IMR-90 (cell line): Measurements from ENCODE around the gene PHF21A. TPM values are rescaled to one million over a fixed set of nuclear protein-coding genes. Genes with fewer than 3 reads are reported as not detected.

Experiments
- ATAC-seq: fragments of 200-7000 bp; cut with Tn5 transposase; 2 replicates; pipeline ENCODE4 v1.9.1; 2020; ENCODE audit warnings: low read depth, mild to moderate bottlenecking, moderate library complexity
- BruUV-seq: library from RNA; stranded (reverse); fragments of 400-500 nt; replicated peaks from 2 replicates; lab custom pipeline; 2021; lab: Mats Ljungman, UMichigan
- CTCF ChIA-PET: fragments of 300-600 bp; formaldehyde crosslinking; extraction: SDS; loops from one replicate; lab custom pipeline; 2021; ENCODE audit warnings: antibody characterized with exemption; lab: Yijun Ruan, JAX
- POLR2A ChIA-PET: fragments of 300-600 bp; sonication (Branson Sonifier 250); formaldehyde crosslinking; loops from one replicate; lab custom pipeline; 2022; ENCODE audit warnings: antibody characterized with exemption; ENCODE audit not compliant: unreplicated experiment; lab: Charles Lee
- DNase-seq: peaks from one replicate; pipeline ENCODE4 v3.0.0; 2013
- H2AFZ ChIP-seq: replicated peaks from 2 replicates; pipeline ENCODE3; 2013; ENCODE audit warnings: low read length, mild to moderate bottlenecking; ENCODE audit not compliant: poor library complexity
- H2AK5ac ChIP-seq: 2 replicates; pipeline ENCODE4 v1.6.1; 2013; ENCODE audit warnings: low read depth, low read length, inconsistent platforms
- H2AK9ac ChIP-seq: replicated peaks from 2 replicates; pipeline ENCODE3; 2013; ENCODE audit warnings: mild to moderate bottlenecking, low read depth, low read length, moderate library complexity; ENCODE audit not compliant: poor library complexity
- H2BK120ac ChIP-seq: 2 replicates; pipeline ENCODE4 v1.6.1; 2013; ENCODE audit warnings: low read depth, low read length, inconsistent platforms
- H2BK15ac ChIP-seq: 3 replicates; pipeline ENCODE4 v1.6.1; 2013; ENCODE audit warnings: low read depth, low read length, inconsistent platforms
- H2BK20ac ChIP-seq: 2 replicates; pipeline ENCODE4 v1.6.1; 2013; ENCODE audit warnings: low read depth, mild to moderate bottlenecking, inconsistent platforms, low read length, moderate library complexity
- H2BK5ac ChIP-seq: 2 replicates; pipeline ENCODE4 v1.6.1; 2013; ENCODE audit warnings: mild to moderate bottlenecking, low read depth, low read length, inconsistent platforms; ENCODE audit not compliant: poor library complexity, severe bottlenecking
- H3K14ac ChIP-seq: replicated peaks from 2 replicates; pipeline ENCODE4 v1.6.1; 2013; ENCODE audit warnings: low read depth, low read length, inconsistent platforms
- H3K18ac ChIP-seq: 2 replicates; pipeline ENCODE4 v1.6.1; 2013; ENCODE audit warnings: low read depth, low read length, control low read depth
- H3K23ac ChIP-seq: 2 replicates; pipeline ENCODE4 v1.6.1; 2013; ENCODE audit warnings: low read depth, low read length, inconsistent platforms
- H3K27ac ChIP-seq: 2 replicates; pipeline ENCODE4 v1.5.1; 2013; ENCODE audit warnings: mild to moderate bottlenecking, control low read depth, low read length; ENCODE audit not compliant: insufficient read depth
- H3K27me3 ChIP-seq: 2 replicates; pipeline ENCODE4 v1.6.1; 2013; ENCODE audit warnings: low read length; ENCODE audit not compliant: control insufficient read depth, insufficient read depth
- H3K36me3 ChIP-seq: 2 replicates; pipeline ENCODE4 v1.6.1; 2013; ENCODE audit warnings: low read length, mixed read lengths; ENCODE audit not compliant: control insufficient read depth, insufficient read depth
- H3K4ac ChIP-seq: 2 replicates; pipeline ENCODE4 v1.6.1; 2013; ENCODE audit warnings: low read depth, low read length, inconsistent platforms
- H3K4me1 ChIP-seq: 2 replicates; pipeline ENCODE4 v1.6.1; 2013; ENCODE audit warnings: low read length, mixed read lengths; ENCODE audit not compliant: control insufficient read depth, insufficient read depth
- H3K4me2 ChIP-seq: 2 replicates; pipeline ENCODE4 v1.6.1; 2013; ENCODE audit warnings: low read depth, mild to moderate bottlenecking, control low read depth, low read length, moderate library complexity
- H3K4me3 ChIP-seq: 2 replicates; pipeline ENCODE4 v1.5.1; 2013; ENCODE audit warnings: low read depth, mild to moderate bottlenecking, control low read depth, low read length, moderate library complexity; ENCODE audit not compliant: insufficient read depth
- H3K56ac ChIP-seq: 2 replicates; pipeline ENCODE4 v1.6.1; 2013; ENCODE audit warnings: low read length, inconsistent platforms; ENCODE audit not compliant: insufficient read depth; ENCODE audit errors: extremely low read depth
- H3K79me1 ChIP-seq, 2 experiments: 2 replicates each; pipeline ENCODE4 v1.6.1; 2013; ENCODE audit warnings: low read length in 2 of 2, inconsistent platforms in 1 of 2, low read depth in 1 of 2
- H3K9ac ChIP-seq: 2 replicates; pipeline ENCODE4 v1.6.1; 2013; ENCODE audit warnings: low read depth, low read length, control low read depth
- H3K9me1 ChIP-seq: 2 replicates; pipeline ENCODE4 v1.6.1; 2013; ENCODE audit warnings: low read length, inconsistent platforms; ENCODE audit not compliant: insufficient read depth
- H3K9me3 ChIP-seq: 2 replicates; pipeline ENCODE4 v1.6.1; 2013; ENCODE audit warnings: low read length; ENCODE audit not compliant: control insufficient read depth, insufficient read depth
- H4K20me1 ChIP-seq: 2 replicates; pipeline ENCODE4 v1.6.1; 2013; ENCODE audit warnings: low read length, inconsistent platforms; ENCODE audit not compliant: insufficient read depth
- H4K5ac ChIP-seq: 2 replicates; pipeline ENCODE4 v1.6.1; 2013; ENCODE audit warnings: mild to moderate bottlenecking, low read depth, low read length, control low read depth
- H4K8ac ChIP-seq, 2 experiments: 2 replicates each; pipeline ENCODE4 v1.6.1; 2013; ENCODE audit warnings: low read depth in 2 of 2, low read length in 2 of 2, control low read depth in 1 of 2, inconsistent platforms in 1 of 2
- H4K91ac ChIP-seq: 2 replicates; pipeline ENCODE4 v1.6.1; 2013; ENCODE audit warnings: low read depth, low read length, inconsistent platforms; ENCODE audit not compliant: insufficient read depth
- CEBPB ChIP-seq: IDR thresholded peaks from 2 replicates; pipeline ENCODE4 v1.6.1; 2012; ENCODE audit warnings: low read depth, low read length, improper control_type of control experiment
- CTCF ChIP-seq: conservative IDR thresholded peaks from 2 replicates; pipeline ENCODE4 v1.5.1; 2012; ENCODE audit warnings: mild to moderate bottlenecking, low read depth, low read length, improper control_type of control experiment
- ELK1 ChIP-seq: fragments of 150-350 bp; IDR thresholded peaks from 2 replicates; pipeline ENCODE4 v1.6.1; 2016; ENCODE audit warnings: low read depth, mild to moderate bottlenecking, low read length, moderate library complexity, borderline replicate concordance
- FOS ChIP-seq: fragments of 150-350 bp; IDR thresholded peaks from 2 replicates; pipeline ENCODE4 v1.6.1; 2016; ENCODE audit warnings: low read depth, low read length
- MAZ ChIP-seq: IDR thresholded peaks from 2 replicates; pipeline ENCODE4 v1.6.1; 2012; ENCODE audit warnings: low read depth, mild to moderate bottlenecking, low read length, improper control_type of control experiment, moderate library complexity, borderline replicate concordance
- NFE2L2 ChIP-seq: fragments of 150-350 bp; IDR thresholded peaks from 2 replicates; pipeline ENCODE4 v1.6.1; 2016; ENCODE audit warnings: low read depth, mild to moderate bottlenecking, low read length
- POLR2A ChIP-seq: IDR thresholded peaks from 2 replicates; pipeline ENCODE4 v1.6.1; 2012; ENCODE audit warnings: mild to moderate bottlenecking, low read depth, low read length
- RAD21 ChIP-seq: IDR thresholded peaks from 2 replicates; pipeline ENCODE4 v1.6.1; 2012; ENCODE audit warnings: low read length, improper control_type of control experiment
- RFX5 ChIP-seq: IDR thresholded peaks from 2 replicates; pipeline ENCODE4 v1.8.0; 2012; ENCODE audit warnings: low read depth, mild to moderate bottlenecking, low read length, moderate library complexity
- SMC3 ChIP-seq: fragments of 150-350 bp; IDR thresholded peaks from 2 replicates; pipeline ENCODE4 v1.6.1; 2016; ENCODE audit warnings: low read depth, mild to moderate bottlenecking, antibody characterized with exemption, low read length, moderate library complexity
- USF2 ChIP-seq: fragments of 150-350 bp; IDR thresholded peaks from 2 replicates; pipeline ENCODE4 v1.6.1; 2017; ENCODE audit warnings: mild to moderate bottlenecking, antibody characterized with exemption, low read length, low read depth
- WGBS, 2 experiments: methylation state at CpG; one replicate each; pipeline versions ENCODE4 v1.1.5 to v1.1.7; 2013; ENCODE audit warnings: missing lambda C conversion rate in 2 of 2; ENCODE audit not compliant: insufficient read length in 1 of 2; ENCODE audit errors: extremely low coverage in 2 of 2; 5-methylcytosine and 5-hydroxymethylcytosine counted together
- dilution Hi-C: fragments of 300-500 bp; cut with HindIII; formaldehyde crosslinking; loops from one replicate; pipeline ENCODE4 v1.14.3; 2018; ENCODE audit warnings: low sequenced_read_pairs; ENCODE audit not compliant: unreplicated experiment
- in situ Hi-C: fragments of 300-500 bp; cut with MboI; formaldehyde crosslinking; loops from 3 replicates; pipeline ENCODE4 v1.14.3; 2019; ENCODE audit warnings: low sequenced_read_pairs, inconsistent platforms, mixed read lengths
- intact Hi-C: fragments of 100-400 bp; cut with micrococcal nuclease; formaldehyde crosslinking; loops from 2 replicates; pipeline ENCODE4 v1.10.0; 2022
- polyA plus RNA-seq, 3 experiments: library from polyadenylated mRNA; depleted of rRNA; stranded (reverse); fragments of >200 nt; gene quantifications; 2 replicates each; pipeline ENCODE4 v1.2.3, GENCODE V29; 2012; ENCODE audit warnings: low replicate concordance in 1 of 3
- total RNA-seq: library from RNA; depleted of rRNA; stranded (reverse); fragments of >200 nt; gene quantifications from 2 replicates; pipeline ENCODE4 v1.2.3, GENCODE V29; 2012

The PHF21A gene
- total and polyA plus RNA-seq, 2 of the 4 experiments (the other 2 are of a cell fraction), result 9.0 to 20.6 TPM

GRCh38 chr11:46102843-46103242 is 18.4 kb downstream of the PHF21A start:
- dilution Hi-C loops (no loop called here), intact Hi-C loops (no loop called here), in situ Hi-C loops (loop anchor here (25.0 kb wide), 1 partner anchor 209 kb away; no protein-coding TSS in a partner anchor)
- ATAC-seq (no peak), DNase-seq (no peak)
- Histone ChIP-seq H4K5ac (no peak overlapping the region), H3K4me3 (no peak overlapping the region), H2AFZ (no peak overlapping the region), H3K27me3 (no peaks in the 10 kb centered on the region), H3K27ac (no peak overlapping the region), H2BK20ac (no peak overlapping the region), H3K4me1 (peaks cover 2% of the 10 kb centered on the region), H2BK5ac (no peak overlapping the region), H2BK120ac (no peak overlapping the region), H3K56ac (no peak overlapping the region), H3K14ac (no peak overlapping the region), H3K23ac (no peak overlapping the region), H2AK9ac (no peak overlapping the region), H4K20me1 (peaks cover 55% of the 10 kb centered on the region), H3K79me1 (peaks cover 22 to 67% of the 10 kb centered on the region in 2 experiments), H4K91ac (no peak overlapping the region), H3K4me2 (no peak overlapping the region), H4K8ac (no peak overlapping the region), H3K18ac (no peak overlapping the region), H2BK15ac (no peak overlapping the region), H2AK5ac (no peak overlapping the region), H3K36me3 (no peaks in the 10 kb centered on the region), H3K4ac (no peak overlapping the region), H3K9me3 (no peaks in the 10 kb centered on the region), H3K9ac (no peak overlapping the region), H3K9me1 (peaks cover 5% of the 10 kb centered on the region; the same call in 1 of the 2 replicates)
- ChIA-PET POLR2A (no interaction called here), CTCF (no interaction called here)
- no CpG with 5 or more reads among the region's 6 CpGs for WGBS, 2 experiments
- TF ChIP-seq RAD21, result no peak
- no peak for TF ChIP-seq SMC3
- no peak for TF ChIP-seq NFE2L2
- no peak for TF ChIP-seq POLR2A
- no peak for TF ChIP-seq CTCF
- TF ChIP-seq RFX5, result no peak
- no peak for TF ChIP-seq CEBPB
- no peak for TF ChIP-seq FOS
- TF ChIP-seq USF2, result no peak
- no peak for TF ChIP-seq ELK1
- no peak for TF ChIP-seq MAZ
- no TSS peak for BruUV-seq
